ENCODE measurements around the gene HYAL4. TPM values are rescaled to one million over a fixed set of nuclear protein-coding genes. Genes with fewer than 3 reads are reported as not detected.

HYAL4 gene
- total and polyA plus RNA-seq, 4 experiments from 2014 or later = not detected

DNA sequence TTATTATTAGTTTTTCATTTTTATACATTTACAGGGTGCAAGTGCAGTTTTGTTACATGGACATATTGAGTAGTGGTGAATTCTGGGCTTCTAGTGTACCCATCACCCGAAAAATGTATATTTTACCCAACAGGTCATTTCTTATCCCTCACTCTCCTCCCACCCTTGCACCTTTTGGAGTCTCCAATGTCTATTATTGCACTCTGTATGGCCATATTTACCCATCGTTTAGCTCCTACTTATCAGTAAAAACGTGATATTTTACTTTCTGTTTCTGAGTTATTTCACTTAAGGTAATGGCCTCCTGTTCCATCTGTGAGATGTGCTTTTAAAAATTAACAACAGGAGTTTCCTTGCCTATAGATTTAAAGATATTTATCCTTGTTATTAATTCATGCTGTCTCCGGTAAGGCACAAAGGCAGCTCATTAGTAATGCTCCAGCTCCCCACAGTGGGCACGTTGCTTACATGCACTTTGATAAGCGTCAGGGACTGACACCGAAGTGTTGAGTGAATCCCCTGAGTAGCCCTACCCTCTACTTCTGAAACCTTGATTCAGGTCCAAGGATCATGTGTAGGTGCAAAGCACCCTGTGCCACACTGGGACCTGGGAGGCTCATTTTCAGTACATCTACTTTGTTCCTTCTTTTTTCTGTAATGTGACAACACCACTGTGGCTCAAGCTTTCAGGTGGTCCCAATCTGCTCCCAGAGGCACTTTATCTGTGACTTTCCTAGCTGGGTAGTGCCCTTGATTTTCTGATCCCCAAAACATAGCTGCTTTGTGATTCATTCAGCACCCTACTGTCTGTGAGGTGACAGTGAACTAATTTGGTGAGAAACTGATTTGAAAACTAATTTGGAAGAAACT, 27.3 kb downstream of the HYAL4 start:
- peaks cover 3 to 7% of the 10 kb centered on the region in 2 donors for H3K27me3 Mint-ChIP-seq
- H3K27me3 ChIP-seq (ENCODE audit: insufficient read depth, low read length) = no peaks in the 10 kb centered on the region
- H3K9me3 ChIP-seq (ENCODE audit: control insufficient read depth in 1 of 2, low read length in 2 of 2) = no peaks in the 10 kb centered on the region
- ChIA-PET CTCF (ENCODE audit: partially characterized antibody) (interaction anchor here (0.9 to 1.6 kb wide), 4 partner anchors 186 to 378 kb away, joined by 3 to 5 read pairs (median 3); no protein-coding TSS in a partner anchor), POLR2A (ENCODE audit: partially characterized antibody) (interaction anchor here (1.0 kb wide), 1 partner anchor 123 kb away, joined by 3 read pairs; the partner anchor contains the start of gene WASL)
- no peak overlapping the region for H3K4me3 ChIP-seq (ENCODE audit: low read length in 2 of 2)
- H3K4me1 ChIP-seq (ENCODE audit: insufficient read depth, low read length) = no peaks in the 10 kb centered on the region
- DNase-seq = peak; percentile 6 to 35 (median 9)
- H3K27ac ChIP-seq (ENCODE audit: low read depth, low read length) = no peak overlapping the region
- no peaks in the 10 kb centered on the region for H3K36me3 Mint-ChIP-seq
- H3K4me3 Mint-ChIP-seq = no peak overlapping the region
- no peaks in the 10 kb centered on the region for H3K9me3 Mint-ChIP-seq
- intact Hi-C loops (cut with micrococcal nuclease) = loop anchor here (1.0 to 5.0 kb wide), 3 partner anchors 189 to 378 kb away; no protein-coding TSS in a partner anchor
- H3K36me3 ChIP-seq (ENCODE audit: insufficient read depth, low read length) = no peaks in the 10 kb centered on the region
- H3K4me1 Mint-ChIP-seq = peaks cover 0 to 6% (median 3%) of the 10 kb centered on the region in 4 donors
- no peak overlapping the region for H3K27ac Mint-ChIP-seq

DNA sequence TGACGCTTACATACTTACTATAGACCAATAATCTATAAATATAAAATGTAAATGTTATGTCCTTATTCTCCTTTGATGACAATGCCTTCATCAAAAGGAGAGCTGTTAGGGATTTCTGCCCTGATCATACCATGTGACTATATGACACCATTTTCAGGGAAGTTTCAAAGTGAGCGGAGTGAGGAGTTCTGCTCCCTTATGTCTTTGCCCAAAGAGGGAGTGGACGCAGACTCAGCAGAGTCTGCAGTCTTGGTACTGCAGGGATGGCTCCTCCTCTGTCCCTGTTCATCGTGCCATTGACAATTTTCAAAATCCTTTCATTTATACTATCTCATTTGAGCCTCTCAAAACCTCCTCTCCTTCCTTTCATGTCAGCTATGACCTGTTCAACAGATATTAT, 27.9 kb downstream of the HYAL4 start:
- Histone ChIP-seq H3K27ac (ENCODE audit: low read depth, low read length) (no peak overlapping the region), H3K9me3 (ENCODE audit: control insufficient read depth in 1 of 2, low read length in 2 of 2) (no peaks in the 10 kb centered on the region), H3K27me3 (ENCODE audit: insufficient read depth, low read length) (no peaks in the 10 kb centered on the region), H3K36me3 (ENCODE audit: insufficient read depth, low read length) (no peaks in the 10 kb centered on the region), H3K4me3 (ENCODE audit: low read length in 2 of 2) (no peak overlapping the region), H3K4me1 (ENCODE audit: insufficient read depth, low read length) (no peaks in the 10 kb centered on the region)
- DNase-seq = no peak
- no peak overlapping the region for H3K4me3 Mint-ChIP-seq
- H3K27me3 Mint-ChIP-seq = peaks cover 3 to 7% of the 10 kb centered on the region in 2 donors
- CTCF ChIA-PET (ENCODE audit: partially characterized antibody) = interaction anchor here (1.0 to 1.6 kb wide), 2 partner anchors 377 to 379 kb away, joined by 3 read pairs; no protein-coding TSS in a partner anchor
- POLR2A ChIA-PET (ENCODE audit: partially characterized antibody) = no interaction called here
- H3K36me3 Mint-ChIP-seq = no peaks in the 10 kb centered on the region
- intact Hi-C loops (cut with micrococcal nuclease) = loop anchor here (1.0 to 5.0 kb wide), 3 partner anchors 190 to 379 kb away; no protein-coding TSS in a partner anchor
- H3K27ac Mint-ChIP-seq = no peak overlapping the region
- H3K4me1 Mint-ChIP-seq = peaks cover 0 to 6% (median 3%) of the 10 kb centered on the region in 4 donors
- no peaks in the 10 kb centered on the region for H3K9me3 Mint-ChIP-seq

- peaks cover 0 to 8% of the 10 kb centered on the region in 2 donors for H3K27me3 Mint-ChIP-seq
- H3K27ac Mint-ChIP-seq = no peak overlapping the region
- ChIA-PET POLR2A (ENCODE audit: partially characterized antibody) (no interaction called here), CTCF (ENCODE audit: partially characterized antibody) (interaction anchor here (4.2 kb wide), 1 partner anchor 12 kb away, joined by 21 read pairs; no protein-coding TSS in a partner anchor)
- intact Hi-C loops (cut with micrococcal nuclease) = no loop called here
- Histone ChIP-seq H3K9me3 (ENCODE audit: control insufficient read depth in 1 of 2, low read length in 2 of 2) (no peaks in the 10 kb centered on the region), H3K4me1 (ENCODE audit: insufficient read depth, low read length) (no peaks in the 10 kb centered on the region), H3K27ac (ENCODE audit: low read depth, low read length) (no peak overlapping the region), H3K4me3 (ENCODE audit: low read length in 2 of 2) (no peak overlapping the region), H3K27me3 (ENCODE audit: insufficient read depth, low read length) (no peaks in the 10 kb centered on the region), H3K36me3 (ENCODE audit: insufficient read depth, low read length) (no peaks in the 10 kb centered on the region)
- peaks cover 0 to 6% (median 3%) of the 10 kb centered on the region in 4 donors for H3K4me1 Mint-ChIP-seq
- H3K36me3 Mint-ChIP-seq = no peaks in the 10 kb centered on the region
- no peaks in the 10 kb centered on the region for H3K9me3 Mint-ChIP-seq
- H3K4me3 Mint-ChIP-seq = no peak overlapping the region
- DNase-seq = no peak
These were observed 31.7 kb downstream of the HYAL4 start for GRCh38 chr7:123876557-123877256.

DNA sequence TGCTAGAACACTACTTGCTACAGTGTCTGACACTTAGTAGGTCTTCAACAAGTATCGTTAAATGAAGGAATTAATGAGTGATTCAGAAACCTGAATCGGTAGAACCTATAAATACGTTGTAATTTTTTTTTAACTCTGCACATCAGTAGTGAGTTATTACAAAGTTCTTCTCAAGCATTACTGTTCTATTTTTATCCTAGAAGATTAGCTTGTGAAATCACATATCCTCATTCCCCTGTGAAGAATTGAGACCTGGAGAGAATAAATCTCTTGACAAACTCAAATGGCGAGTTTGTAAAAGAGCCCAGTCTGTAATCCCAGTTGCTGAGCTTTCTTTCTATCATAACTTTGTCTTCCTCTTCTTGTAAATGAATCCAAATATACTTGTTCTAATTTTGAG, 34.7 kb downstream of the HYAL4 start:
- no peaks in the 10 kb centered on the region for H3K9me3 ChIP-seq (ENCODE audit: control insufficient read depth in 1 of 2, low read length in 2 of 2)
- Mint-ChIP-seq H3K27ac (no peak overlapping the region), H3K9me3 (no peaks in the 10 kb centered on the region), H3K4me3 (no peak overlapping the region), H3K27me3 (peaks cover 0 to 5% of the 10 kb centered on the region in 2 donors), H3K4me1 (no peaks in the 10 kb centered on the region), H3K36me3 (no peaks in the 10 kb centered on the region)
- H3K4me3 ChIP-seq (ENCODE audit: low read length in 2 of 2) = no peak overlapping the region
- no peaks in the 10 kb centered on the region for H3K27me3 ChIP-seq (ENCODE audit: insufficient read depth, low read length)
- intact Hi-C loops (cut with micrococcal nuclease) = no loop called here
- DNase-seq = no peak
- no peaks in the 10 kb centered on the region for H3K4me1 ChIP-seq (ENCODE audit: insufficient read depth, low read length)
- H3K36me3 ChIP-seq (ENCODE audit: insufficient read depth, low read length) = no peaks in the 10 kb centered on the region
- POLR2A ChIA-PET (ENCODE audit: partially characterized antibody) = no interaction called here
- CTCF ChIA-PET (ENCODE audit: partially characterized antibody) = interaction anchor here (4.2 kb wide), 1 partner anchor 15 kb away, joined by 21 read pairs; no protein-coding TSS in a partner anchor
- no peak overlapping the region for H3K27ac ChIP-seq (ENCODE audit: low read depth, low read length)

- CTCF ChIA-PET (ENCODE audit: partially characterized antibody) = interaction anchor here (4.2 kb wide), 1 partner anchor 16 kb away, joined by 21 read pairs; no protein-coding TSS in a partner anchor
- H3K27me3 Mint-ChIP-seq = peaks cover 0 to 7% of the 10 kb centered on the region in 2 donors
These were observed 36.3 kb downstream of the HYAL4 start for GRCh38 chr7:123881300-123881699.

GRCh38 chr7:123883154-123883553, 38.2 kb downstream of the HYAL4 start:
- no peaks in the 10 kb centered on the region for H3K36me3 ChIP-seq (ENCODE audit: insufficient read depth, low read length)
- no peaks in the 10 kb centered on the region for H3K4me1 ChIP-seq (ENCODE audit: insufficient read depth, low read length)
- CTCF ChIA-PET (ENCODE audit: partially characterized antibody) = no interaction called here
- POLR2A ChIA-PET (ENCODE audit: partially characterized antibody) = no interaction called here
- DNase-seq = no peak
- Mint-ChIP-seq H3K27me3 (peaks cover 1 to 8% of the 10 kb centered on the region in 2 donors), H3K36me3 (no peaks in the 10 kb centered on the region), H3K9me3 (peaks cover 0 to 4% (median 0%) of the 10 kb centered on the region in 8 donors), H3K27ac (no peak overlapping the region), H3K4me3 (no peak overlapping the region), H3K4me1 (no peaks in the 10 kb centered on the region)
- no peaks in the 10 kb centered on the region for H3K9me3 ChIP-seq (ENCODE audit: control insufficient read depth in 1 of 2, low read length in 2 of 2)
- intact Hi-C loops (cut with micrococcal nuclease) = no loop called here
- no peaks in the 10 kb centered on the region for H3K27me3 ChIP-seq (ENCODE audit: insufficient read depth, low read length)
- H3K27ac ChIP-seq (ENCODE audit: low read depth, low read length) = no peak overlapping the region
- no peak overlapping the region for H3K4me3 ChIP-seq (ENCODE audit: low read length in 2 of 2)

More at GRCh38 chr7:123881300-123881699, 36.3 kb downstream of the HYAL4 start:
- no peaks in the 10 kb centered on the region for H3K9me3 ChIP-seq (ENCODE audit: control insufficient read depth in 1 of 2, low read length in 2 of 2)
- Mint-ChIP-seq H3K4me3 (no peak overlapping the region), H3K9me3 (no peaks in the 10 kb centered on the region), H3K36me3 (no peaks in the 10 kb centered on the region), H3K4me1 (no peaks in the 10 kb centered on the region), H3K27ac (no peak overlapping the region)
- H3K27me3 ChIP-seq (ENCODE audit: insufficient read depth, low read length) = no peaks in the 10 kb centered on the region
- no peak overlapping the region for H3K4me3 ChIP-seq (ENCODE audit: low read length in 2 of 2)
- POLR2A ChIA-PET (ENCODE audit: partially characterized antibody) = no interaction called here
- DNase-seq = no peak
- no peak overlapping the region for H3K27ac ChIP-seq (ENCODE audit: low read depth, low read length)
- H3K36me3 ChIP-seq (ENCODE audit: insufficient read depth, low read length) = no peaks in the 10 kb centered on the region
- intact Hi-C loops (cut with micrococcal nuclease) = no loop called here
- no peaks in the 10 kb centered on the region for H3K4me1 ChIP-seq (ENCODE audit: insufficient read depth, low read length)

DNA sequence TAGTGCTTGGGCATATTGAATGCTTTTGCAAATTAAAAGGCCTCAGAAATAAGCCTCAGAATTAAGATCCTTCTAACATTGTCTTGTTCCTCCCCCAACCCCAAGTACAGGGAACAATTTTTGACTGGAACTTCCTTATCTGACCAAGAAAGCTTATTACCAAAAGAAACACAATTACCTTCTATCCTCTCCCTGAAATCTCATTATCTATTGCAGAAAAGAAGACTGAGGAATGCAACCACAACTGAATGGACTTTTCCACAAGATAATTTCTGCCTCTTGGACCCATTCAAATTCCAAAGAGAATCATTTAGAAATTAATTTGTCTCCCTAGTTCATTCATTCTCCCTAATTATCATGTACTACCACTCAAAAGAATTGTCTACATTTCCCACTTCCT, 43.2 kb downstream of the HYAL4 start:
- intact Hi-C loops (cut with micrococcal nuclease) = no loop called here
- POLR2A ChIA-PET (ENCODE audit: partially characterized antibody) = no interaction called here

More for the DNA sequence above, 43.2 kb downstream of the HYAL4 start:
- Histone ChIP-seq H3K36me3 (ENCODE audit: insufficient read depth, low read length) (no peaks in the 10 kb centered on the region), H3K9me3 (ENCODE audit: control insufficient read depth in 1 of 2, low read length in 2 of 2) (no peaks in the 10 kb centered on the region), H3K27ac (ENCODE audit: low read depth, low read length) (no peak overlapping the region), H3K4me1 (ENCODE audit: insufficient read depth, low read length) (no peaks in the 10 kb centered on the region), H3K27me3 (ENCODE audit: insufficient read depth, low read length) (no peaks in the 10 kb centered on the region), H3K4me3 (ENCODE audit: low read length in 2 of 2) (no peak overlapping the region)
- H3K36me3 Mint-ChIP-seq = no peaks in the 10 kb centered on the region
- H3K4me3 Mint-ChIP-seq = no peak overlapping the region
- H3K4me1 Mint-ChIP-seq = no peaks in the 10 kb centered on the region
- no peak for DNase-seq
- CTCF ChIA-PET (ENCODE audit: partially characterized antibody) = no interaction called here
- no peak overlapping the region for H3K27ac Mint-ChIP-seq
- peaks cover 5 to 6% of the 10 kb centered on the region in 2 donors for H3K27me3 Mint-ChIP-seq
- peaks cover 0 to 14% (median 4%) of the 10 kb centered on the region in 8 donors for H3K9me3 Mint-ChIP-seq

Measured in CD4-positive, alpha-beta memory T cell (primary cell).